Colonic mucosa (tissue), 4 donors: ENCODE data around the gene C3orf52. TPM values are rescaled to one million over a fixed set of nuclear protein-coding genes. Genes with fewer than 3 reads are reported as not detected.
A peak's percentile ranks its signal among the peaks of the same experiment; 100 is the strongest.

Experiments
- DNase-seq: peaks from one replicate; pipeline ENCODE4 v3.0.0-alpha.2; 2020
- H3K27ac ChIP-seq: fragments of 200-600 bp; one replicate; pipeline ENCODE4 v1.8.0; 2021
- H3K27me3 ChIP-seq: fragments of 200-600 bp; one replicate; pipeline ENCODE4 v1.8.0; 2021
- H3K36me3 ChIP-seq: fragments of 200-600 bp; one replicate; pipeline ENCODE4 v1.8.0; 2021
- H3K4me1 ChIP-seq: fragments of 200-600 bp; one replicate; pipeline ENCODE4 v1.8.0; 2021; ENCODE audit warnings: mild to moderate bottlenecking
- H3K4me3 ChIP-seq: fragments of 200-600 bp; one replicate; pipeline ENCODE4 v1.8.0; 2021
- H3K9ac ChIP-seq, 2 donors: one replicate each; pipeline ENCODE4 v1.7.0; 2013; ENCODE audit warnings: control low read depth in 2 of 2, low read depth in 2 of 2, low read length in 2 of 2
- H3K9me3 ChIP-seq: fragments of 200-600 bp; one replicate; pipeline ENCODE4 v1.8.0; 2021
- intact Hi-C: fragments of 100-400 bp; cut with DNase I; formaldehyde crosslinking; loops from one replicate; pipeline ENCODE4 v1.14.1; 2022
- total RNA-seq, 2 donors: library from RNA; stranded (reverse); fragmentation: NEBNext Ultra II Directional in 1 of 2; extraction: Animal tissue kit (Norgen Biotek cat#: 25700) in 1 of 2; gene quantifications; one replicate each; pipeline ENCODE4 v1.2.1, GENCODE V29; 2021
- TF ChIP-seq, protein P1 (sequence below): fragments of 200-600 bp; IDR thresholded peaks from one replicate; pipeline ENCODE4 v1.8.0; 2022; ENCODE audit warnings: antibody characterized with exemption, mild to moderate bottlenecking
- donor health status: healthy.
- donor health status: DM: no; HTN: no; CAD: no.
- donor health status: DM: no; HTN: no; CAD: no.

Gene C3orf52
- total RNA-seq, 2 donors from 2014 or later: 25.1 to 39.3 TPM

DNA sequence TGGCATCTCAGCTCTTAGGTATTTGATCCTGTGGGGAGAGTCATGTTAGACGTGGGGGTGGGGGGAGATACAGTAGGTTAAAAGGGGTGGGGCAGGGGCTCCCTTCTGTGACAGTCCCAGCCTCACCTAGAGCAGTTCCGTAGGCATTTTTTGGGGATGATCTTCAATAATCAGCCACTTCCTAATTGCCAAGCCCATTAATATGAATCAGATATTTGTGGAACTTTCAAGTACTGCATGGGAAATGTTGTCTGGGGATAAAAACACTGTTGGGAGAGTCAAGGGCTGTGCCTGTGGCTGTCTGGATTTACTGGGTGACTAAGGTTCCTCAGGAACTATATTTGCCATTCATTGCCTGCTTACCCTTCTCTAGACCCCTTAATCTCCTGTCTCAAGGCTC is 9.5 kb downstream of the C3orf52 start:
- TF ChIP-seq, protein P1, sequence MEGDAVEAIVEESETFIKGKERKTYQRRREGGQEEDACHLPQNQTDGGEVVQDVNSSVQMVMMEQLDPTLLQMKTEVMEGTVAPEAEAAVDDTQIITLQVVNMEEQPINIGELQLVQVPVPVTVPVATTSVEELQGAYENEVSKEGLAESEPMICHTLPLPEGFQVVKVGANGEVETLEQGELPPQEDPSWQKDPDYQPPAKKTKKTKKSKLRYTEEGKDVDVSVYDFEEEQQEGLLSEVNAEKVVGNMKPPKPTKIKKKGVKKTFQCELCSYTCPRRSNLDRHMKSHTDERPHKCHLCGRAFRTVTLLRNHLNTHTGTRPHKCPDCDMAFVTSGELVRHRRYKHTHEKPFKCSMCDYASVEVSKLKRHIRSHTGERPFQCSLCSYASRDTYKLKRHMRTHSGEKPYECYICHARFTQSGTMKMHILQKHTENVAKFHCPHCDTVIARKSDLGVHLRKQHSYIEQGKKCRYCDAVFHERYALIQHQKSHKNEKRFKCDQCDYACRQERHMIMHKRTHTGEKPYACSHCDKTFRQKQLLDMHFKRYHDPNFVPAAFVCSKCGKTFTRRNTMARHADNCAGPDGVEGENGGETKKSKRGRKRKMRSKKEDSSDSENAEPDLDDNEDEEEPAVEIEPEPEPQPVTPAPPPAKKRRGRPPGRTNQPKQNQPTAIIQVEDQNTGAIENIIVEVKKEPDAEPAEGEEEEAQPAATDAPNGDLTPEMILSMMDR: no peak
- H3K36me3 ChIP-seq: no peaks in the 10 kb centered on the region
- intact Hi-C loops: no loop called here
- DNase-seq: no peak
- H3K27ac ChIP-seq: no peak overlapping the region
- H3K4me3 ChIP-seq: no peak overlapping the region
- H3K27me3 ChIP-seq: no peaks in the 10 kb centered on the region
- no peaks in the 10 kb centered on the region for H3K4me1 ChIP-seq
- H3K9ac ChIP-seq: no peak overlapping the region
- H3K9me3 ChIP-seq: no peaks in the 10 kb centered on the region

DNA sequence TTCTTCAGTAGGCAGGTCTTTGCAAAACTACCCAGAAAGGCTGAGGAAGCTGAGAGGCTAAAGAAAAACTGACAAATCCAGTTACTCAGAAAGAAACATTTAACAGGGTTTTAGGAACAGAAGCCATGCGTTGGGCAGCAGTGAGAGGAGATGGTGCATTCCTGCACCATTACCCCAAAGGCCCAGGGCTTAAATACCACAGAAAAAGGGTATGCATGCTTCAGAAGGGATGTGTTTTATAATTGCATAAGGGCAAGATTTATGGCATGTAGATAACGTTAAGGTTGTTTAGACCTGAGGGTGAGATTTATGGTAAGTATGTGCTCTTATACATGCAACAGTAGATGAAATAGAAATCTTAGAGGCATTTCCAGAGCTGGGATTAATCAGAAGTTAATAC is 10.0 kb downstream of the C3orf52 start:
- intact Hi-C loops: no loop called here
- DNase-seq: no peak
- Histone ChIP-seq H3K27ac (no peak overlapping the region), H3K4me1 (no peaks in the 10 kb centered on the region), H3K36me3 (no peaks in the 10 kb centered on the region), H3K27me3 (no peaks in the 10 kb centered on the region), H3K9me3 (no peaks in the 10 kb centered on the region), H3K4me3 (no peak overlapping the region), H3K9ac (no peak overlapping the region)
- TF ChIP-seq, protein P1: no peak

DNA sequence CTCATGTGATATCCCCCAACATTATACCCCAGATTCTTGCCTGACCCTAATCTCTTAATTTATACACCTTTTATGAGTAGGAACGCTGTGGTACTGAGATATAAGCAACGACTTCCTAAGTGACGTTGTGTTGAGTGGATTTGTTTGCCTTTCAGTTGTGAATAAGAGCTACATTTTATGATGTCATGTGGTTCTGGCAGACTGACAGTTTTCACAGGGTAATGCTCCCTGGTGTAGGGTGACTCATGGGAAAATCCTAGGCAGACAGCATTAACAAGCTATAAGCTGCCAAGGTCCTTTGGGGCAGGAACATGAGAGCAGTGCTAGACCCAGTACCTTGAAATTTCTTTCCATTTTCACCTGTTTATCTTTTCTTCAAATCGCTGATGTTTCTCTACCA is 11.2 kb downstream of the C3orf52 start:
- intact Hi-C loops: no loop called here
- peak overlapping the region; percentile 44 for H3K27ac ChIP-seq

DNA sequence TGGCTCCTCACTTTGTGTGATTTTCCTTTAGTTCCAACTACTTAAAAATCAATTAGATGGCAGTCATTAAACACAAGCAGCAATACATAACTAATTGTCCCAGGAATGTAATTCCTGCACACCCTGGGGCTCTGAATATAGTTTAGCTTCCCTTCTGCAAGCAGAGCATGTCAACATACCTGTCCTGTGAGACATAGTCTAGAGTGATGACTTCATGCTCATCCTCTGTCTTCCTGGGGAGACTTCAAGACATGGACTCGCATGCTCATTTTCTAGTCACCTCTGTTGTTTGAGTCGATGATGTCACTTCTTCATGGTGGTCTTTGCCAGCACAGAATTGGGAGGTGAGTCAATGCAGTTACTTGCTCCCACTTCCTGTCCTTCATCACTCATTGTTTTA is 15.7 kb downstream of the C3orf52 start:
- H3K9ac ChIP-seq: no peak overlapping the region
- no peaks in the 10 kb centered on the region for H3K9me3 ChIP-seq
- no peak overlapping the region for H3K4me3 ChIP-seq
- no peaks in the 10 kb centered on the region for H3K4me1 ChIP-seq
- no peak overlapping the region for H3K27ac ChIP-seq
- no peaks in the 10 kb centered on the region for H3K27me3 ChIP-seq
- TF ChIP-seq, protein P1: no peak
- intact Hi-C loops: no loop called here
- no peak for DNase-seq
- no peaks in the 10 kb centered on the region for H3K36me3 ChIP-seq

More for the DNA sequence above, 11.2 kb downstream of the C3orf52 start:
- no peak overlapping the region for H3K9ac ChIP-seq
- no peaks in the 10 kb centered on the region for H3K9me3 ChIP-seq
- H3K27me3 ChIP-seq: no peaks in the 10 kb centered on the region
- no peaks in the 10 kb centered on the region for H3K36me3 ChIP-seq
- TF ChIP-seq, protein P1: no peak
- H3K4me3 ChIP-seq: no peak overlapping the region
- no peaks in the 10 kb centered on the region for H3K4me1 ChIP-seq
- DNase-seq: peak; percentile 89

DNA sequence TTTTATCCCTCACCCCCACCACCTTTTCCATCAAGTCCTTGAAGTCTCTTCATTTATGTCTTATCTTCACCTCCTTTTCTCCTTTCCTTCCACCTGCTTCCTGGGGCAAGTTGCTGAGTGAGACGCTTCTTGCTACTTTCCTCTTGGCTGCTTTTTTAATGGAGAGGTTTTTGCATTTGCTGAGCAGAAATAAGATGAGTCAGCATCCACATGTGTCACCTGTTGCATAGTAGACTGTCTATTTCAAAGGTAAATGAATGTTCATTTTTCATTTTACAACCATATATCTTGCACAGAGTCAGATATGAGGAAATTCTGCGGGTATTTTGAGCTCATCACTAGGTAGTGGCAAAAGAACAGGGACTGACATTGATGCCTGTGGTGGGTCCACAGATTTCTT is 18.6 kb downstream of the C3orf52 start:
- no peak for DNase-seq
- intact Hi-C loops: no loop called here

More for the DNA sequence above, 18.6 kb downstream of the C3orf52 start:
- Histone ChIP-seq H3K27me3 (no peaks in the 10 kb centered on the region), H3K9me3 (no peaks in the 10 kb centered on the region), H3K36me3 (no peaks in the 10 kb centered on the region), H3K4me3 (no peak overlapping the region), H3K9ac (no peak overlapping the region), H3K27ac (no peak overlapping the region), H3K4me1 (no peaks in the 10 kb centered on the region)
- TF ChIP-seq, protein P1: no peak
